ENCODE results near the gene KRTAP5-10.
"Not testable (repeated sequence)": the region's sequence is repeated elsewhere in the genome, so short reads cannot be mapped to it uniquely, and the experiment has no call there.

Gene KRTAP5-10

DNA sequence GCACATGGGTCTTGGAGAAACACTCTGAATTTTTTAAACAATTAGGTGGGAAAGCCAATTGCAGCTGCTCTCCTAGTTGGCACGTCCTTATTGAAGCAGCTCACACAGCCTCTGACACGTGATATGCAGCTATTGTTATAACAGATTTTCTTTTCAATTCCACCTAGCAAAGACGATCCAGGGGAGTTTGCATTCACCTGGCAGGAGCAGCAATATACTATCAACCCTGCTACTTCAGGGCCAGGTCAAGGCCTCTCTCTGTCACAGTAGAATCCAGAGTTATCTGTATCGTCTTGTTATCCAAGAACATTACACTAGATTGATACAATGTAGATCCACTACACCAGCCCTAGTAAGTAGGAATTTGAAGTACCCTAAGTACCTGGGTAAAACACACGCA is 9.1 kb downstream of the KRTAP5-10 start:
- DNase-seq, result no peak

DNA sequence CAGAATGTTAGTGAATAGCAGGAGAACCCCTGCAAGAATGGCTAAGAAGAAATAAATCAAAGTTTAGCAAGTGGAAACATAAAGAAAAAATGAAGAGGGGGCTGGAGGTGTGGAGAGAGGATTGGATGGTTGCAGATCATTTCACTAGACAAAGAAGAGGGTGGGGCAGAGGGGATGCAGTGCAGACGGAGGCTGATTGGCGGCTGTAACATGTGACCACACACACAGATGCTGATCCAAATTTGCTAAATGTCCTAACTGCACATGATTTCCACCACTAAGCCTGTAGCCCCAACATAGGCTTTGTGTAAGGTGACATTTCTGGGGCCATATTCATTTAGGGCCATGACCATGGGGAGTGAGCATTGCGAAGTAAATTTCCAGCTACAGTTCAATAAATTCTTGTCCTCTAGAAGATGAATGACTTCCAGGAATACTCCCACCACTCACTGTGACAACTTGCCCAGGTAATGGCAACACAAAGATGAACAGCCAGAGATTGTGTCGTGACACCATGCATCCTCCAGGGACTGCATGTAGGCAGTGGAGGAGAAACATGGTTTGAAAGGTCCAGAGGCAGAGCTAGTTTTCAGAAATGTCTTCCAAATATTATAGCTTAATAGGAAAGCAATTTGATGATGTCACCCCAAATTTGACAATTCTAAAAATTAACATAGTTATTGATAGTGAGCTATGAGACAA is 10.5 kb downstream of the KRTAP5-10 start:
- DNase-seq, result no peak

- DNase-seq, result not testable (repeated sequence)
These were observed 11.5 kb downstream of the KRTAP5-10 start for GRCh38 chr11:71576688-71577465.

DNA sequence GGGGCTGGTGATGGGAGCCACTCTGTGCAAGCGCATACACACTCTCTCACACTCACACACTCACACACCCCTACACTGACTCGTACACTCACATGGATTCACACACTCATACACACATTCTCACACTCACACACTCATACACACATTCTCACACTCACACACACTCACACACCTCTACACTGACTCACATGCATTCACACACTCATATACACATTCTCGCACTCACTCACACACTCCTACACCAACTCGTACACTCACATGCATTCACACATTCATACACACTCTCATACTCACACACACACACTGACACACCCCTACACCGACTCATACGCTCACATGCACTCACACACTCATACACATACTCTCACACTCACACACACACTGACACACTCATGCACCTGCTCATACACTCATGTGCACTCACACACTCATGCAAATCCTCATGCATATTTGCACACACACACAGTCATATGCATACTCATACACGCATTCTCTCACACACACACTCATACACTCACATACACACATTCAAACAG is 12.2 kb downstream of the KRTAP5-10 start:
- no peak for DNase-seq

- DNase-seq, result not testable (repeated sequence)
These were observed 14.2 kb downstream of the KRTAP5-10 start for GRCh38 chr11:71579513-71579912.

- peak; percentile 52 to 75 for DNase-seq
These were observed 15.0 kb downstream of the KRTAP5-10 start for GRCh38 chr11:71580057-71581003.

DNA sequence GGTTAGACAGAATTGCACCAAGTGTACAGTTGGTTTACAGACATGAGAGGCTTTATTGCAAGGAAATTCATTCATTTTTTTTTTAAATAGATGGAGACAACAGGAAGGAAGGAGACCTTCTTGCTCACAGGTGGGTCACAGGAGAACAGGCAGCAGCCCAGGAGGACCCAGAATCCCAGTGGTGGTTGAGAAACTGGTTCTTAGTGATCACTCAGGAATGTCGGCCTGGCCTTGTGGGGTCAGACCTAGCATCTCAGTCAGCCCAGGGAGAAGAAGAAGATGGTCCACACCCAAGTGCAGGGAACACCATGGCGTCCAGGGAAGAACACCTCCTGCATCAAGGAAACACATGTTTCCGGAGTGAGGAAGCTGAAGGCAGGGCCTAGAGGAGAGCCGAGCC is 16.5 kb downstream of the KRTAP5-10 start:
- no peak for DNase-seq

DNA sequence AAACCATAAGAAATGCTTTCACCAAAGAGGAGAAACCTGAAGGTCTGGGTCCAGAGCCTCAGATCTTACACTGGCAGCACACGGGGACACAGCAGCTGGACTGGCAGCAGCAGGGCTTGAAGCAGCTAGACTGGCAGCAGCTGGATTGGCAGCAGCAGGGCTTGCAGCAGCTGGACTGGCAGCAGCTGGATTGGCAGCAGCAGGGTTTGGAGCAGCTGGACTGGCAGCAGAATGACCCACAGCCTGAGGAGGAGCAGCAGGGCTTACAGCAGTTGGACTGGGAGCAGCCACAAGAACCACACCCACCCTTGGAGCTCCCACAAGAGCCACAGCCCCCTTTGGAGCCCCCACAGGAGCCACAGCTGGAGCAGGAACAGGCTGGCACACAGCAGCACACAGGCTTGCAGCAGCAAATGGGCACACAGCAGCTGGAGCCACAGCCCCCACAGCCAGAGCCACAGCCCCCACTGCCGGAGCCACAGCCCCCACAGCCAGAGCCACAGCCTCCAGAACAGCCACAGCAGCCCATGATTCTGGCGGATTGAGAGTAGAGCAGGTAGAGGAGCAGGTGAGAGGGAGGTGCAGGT is 17.0 kb downstream of the KRTAP5-10 start, which contains the start of gene KRTAP5-11:
TSS of gene KRTAP5-11 (minus strand) at position 567 of the 587 bp plus-strand sequence. CDS start at position 529, 38 bp downstream.
- DNase-seq, result no peak

DNA sequence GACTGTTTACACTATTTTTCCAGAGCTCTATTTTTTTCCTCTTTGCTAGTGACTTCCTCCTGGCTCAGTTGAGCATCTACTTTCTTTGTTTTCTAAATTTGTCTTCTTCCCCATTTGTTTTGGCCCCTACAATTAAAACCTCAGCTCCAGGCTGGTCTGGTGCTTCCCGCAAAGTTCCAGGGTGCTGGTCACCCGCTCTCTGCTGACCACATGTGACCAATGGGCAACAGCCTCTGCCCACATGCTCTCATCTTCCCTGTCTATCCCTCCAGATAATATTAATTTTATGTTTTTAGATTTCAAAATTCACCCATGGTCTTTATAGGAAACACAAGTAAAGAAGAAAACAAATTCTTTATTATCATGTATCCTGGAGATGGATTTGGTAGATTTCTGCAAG is 17.6 kb downstream of the KRTAP5-10 start:
- DNase-seq, result not testable (repeated sequence)

GRCh38 chr11:71585673-71586072 is 20.3 kb downstream of the KRTAP5-10 start:
- not testable (repeated sequence) for DNase-seq

GRCh38 chr11:71588314-71588713 is 23.0 kb downstream of the KRTAP5-10 start:
- not testable (repeated sequence) for DNase-seq

DNA sequence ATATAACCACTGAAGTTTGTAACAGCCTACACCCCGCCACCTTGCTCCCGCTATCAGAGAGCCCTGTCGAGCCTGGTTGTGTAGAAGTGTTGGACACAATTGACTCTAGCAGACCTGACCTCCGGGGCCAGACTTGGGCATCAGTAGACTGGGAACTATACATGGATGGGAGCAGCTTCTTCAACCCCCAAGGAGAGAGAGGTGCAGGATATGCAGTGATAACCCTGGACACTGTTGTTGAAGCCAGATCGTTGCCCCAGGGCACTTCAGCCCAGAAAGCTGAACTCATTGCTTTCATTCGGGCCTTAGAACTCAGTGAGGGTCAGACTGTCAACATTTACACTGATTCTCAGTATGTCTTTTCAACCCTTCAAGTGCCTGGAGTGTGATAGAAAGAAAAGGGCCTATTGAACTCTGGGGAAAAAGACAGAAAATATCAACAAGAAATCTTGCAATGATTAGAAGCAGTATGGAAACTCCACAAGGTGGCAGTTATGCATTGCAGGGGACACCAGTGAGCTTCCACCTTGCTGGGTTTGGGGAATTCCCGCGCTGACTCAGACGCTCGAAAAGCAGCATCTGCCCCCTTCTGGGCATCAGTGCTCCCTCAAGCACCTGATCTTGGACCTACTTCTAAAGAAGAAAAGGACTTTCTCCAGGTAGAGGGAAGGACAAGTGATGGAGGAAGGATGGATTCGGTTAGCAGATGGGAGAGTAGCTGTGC is 23.6 kb downstream of the KRTAP5-10 start:
- not testable (repeated sequence) for DNase-seq

- DNase-seq, result not testable (repeated sequence)
These were observed 24.2 kb downstream of the KRTAP5-10 start for GRCh38 chr11:71589546-71589920.

DNA sequence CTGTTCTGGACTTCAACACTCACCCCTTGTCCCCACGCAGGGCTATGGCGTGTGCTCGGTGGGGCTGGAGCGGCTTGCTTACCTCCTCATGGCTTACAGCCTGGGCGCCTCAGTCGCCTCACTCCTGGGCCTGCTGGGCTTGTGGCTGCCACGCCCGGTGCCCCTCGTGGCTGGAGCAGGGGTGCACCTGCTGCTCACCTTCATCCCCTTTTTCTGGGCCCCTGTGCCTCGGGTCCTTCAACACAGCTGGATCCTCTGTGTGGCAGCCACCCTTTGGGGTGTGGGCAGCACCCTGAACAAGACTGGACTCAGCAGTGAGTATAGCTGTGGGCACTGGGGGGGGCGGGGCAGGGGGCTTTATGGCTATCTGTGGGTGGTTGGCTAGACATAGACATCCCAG is 37.9 kb downstream of the KRTAP5-10 start:
- not testable (repeated sequence) for DNase-seq

- DNase-seq, result not testable (repeated sequence)
These were observed 39.6 kb downstream of the KRTAP5-10 start for GRCh38 chr11:71604798-71605488.

DNA sequence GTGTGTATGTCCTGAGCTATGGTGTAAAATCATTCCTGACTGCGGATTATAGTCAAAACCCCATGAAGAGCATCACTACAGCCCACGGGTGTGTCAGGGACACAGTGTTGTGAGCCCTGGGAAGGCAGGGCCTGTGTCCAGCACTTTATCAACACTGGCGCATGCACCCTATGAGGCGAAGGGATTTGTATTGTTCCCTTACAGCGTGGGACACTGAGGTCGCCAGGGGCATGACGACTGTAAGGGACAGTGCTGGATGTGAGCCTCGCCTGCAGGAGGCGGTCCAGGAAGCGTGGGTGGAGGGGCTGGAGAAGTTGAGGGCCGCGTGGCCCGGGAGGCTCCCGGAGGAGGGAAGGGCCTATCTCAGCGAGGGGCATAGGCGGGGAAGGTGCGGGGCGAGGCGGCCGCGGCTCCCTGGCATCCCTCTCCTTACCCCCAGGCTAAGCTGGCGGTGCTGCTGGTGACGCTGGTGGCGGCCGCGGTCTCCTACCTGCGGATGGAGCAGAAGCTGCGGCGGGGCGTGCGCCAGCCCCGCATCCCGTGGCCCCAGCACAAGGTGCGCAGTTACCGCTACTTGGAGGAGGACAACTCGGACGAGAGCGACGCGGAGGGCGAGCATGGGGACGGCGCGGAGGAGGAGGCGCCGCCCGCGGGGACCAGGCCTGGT is 41.6 kb downstream of the KRTAP5-10 start:
- not testable (repeated sequence) for DNase-seq

DNA sequence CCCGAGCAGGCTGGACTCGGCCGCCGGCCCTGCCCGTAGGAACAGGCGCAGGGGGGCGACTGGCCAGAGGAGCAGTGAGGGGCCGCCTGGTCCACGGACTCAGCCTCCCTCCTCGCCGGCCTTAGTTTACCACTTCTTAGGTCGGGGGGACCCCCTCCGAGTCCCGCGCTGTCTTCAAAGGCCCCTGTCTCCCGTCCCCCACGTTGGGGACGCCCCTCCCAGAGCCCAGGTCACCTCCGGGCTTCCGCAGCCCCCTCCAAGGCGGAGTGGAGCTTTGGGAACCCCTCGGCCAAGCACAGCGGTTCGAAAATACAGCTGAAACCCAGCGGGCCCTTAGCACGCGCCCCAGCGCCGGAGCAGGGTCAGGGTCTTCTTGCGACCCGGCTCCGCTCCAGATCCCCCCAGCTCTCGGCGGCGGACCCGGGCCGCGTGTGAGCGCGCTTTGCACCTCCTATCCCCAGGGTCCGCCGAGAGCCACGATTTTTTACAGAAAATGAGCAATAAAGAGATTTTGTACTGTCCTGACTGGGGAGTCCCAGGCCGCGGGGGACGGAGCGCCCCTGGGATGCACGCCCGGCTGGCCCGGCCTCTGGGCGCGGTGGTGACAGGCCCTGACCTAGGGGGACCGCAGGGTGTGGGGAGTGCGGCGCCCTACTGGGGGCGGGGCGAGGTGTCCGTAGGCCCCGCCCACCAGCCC is 42.3 kb downstream of the KRTAP5-10 start:
- not testable (repeated sequence) for DNase-seq

DNA sequence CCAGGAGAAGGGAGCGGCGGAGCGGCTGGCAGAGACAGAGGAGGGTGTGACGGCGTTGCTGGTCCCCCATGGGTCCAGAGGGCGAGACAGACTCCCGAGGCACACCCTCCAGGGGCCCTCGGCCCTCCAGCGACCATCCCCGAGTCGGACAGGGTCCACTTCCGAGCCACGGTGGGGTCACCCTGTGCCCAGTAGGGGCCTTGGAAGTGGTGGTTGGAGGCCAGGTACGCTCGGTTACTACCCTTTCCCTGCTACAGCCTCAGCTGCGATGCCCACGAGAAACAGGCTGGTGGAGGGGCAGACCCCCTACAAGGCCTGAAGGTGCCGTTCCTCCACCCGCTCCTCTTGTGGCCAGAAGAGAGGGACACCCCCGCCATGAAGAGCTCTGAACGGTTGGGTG is 42.9 kb downstream of the KRTAP5-10 start:
- DNase-seq, result not testable (repeated sequence)

GRCh38 chr11:71611218-71611910 is 46.0 kb downstream of the KRTAP5-10 start:
- not testable (repeated sequence) for DNase-seq

Measured in NCI-H2081 (cell line).